Breast epithelium (tissue), 4 donors: ENCODE measurements around the gene CHCHD4. TPM values are rescaled to one million over a fixed set of nuclear protein-coding genes. Genes with fewer than 3 reads are reported as not detected.

Experiments
- DNase-seq, 2 donors: peaks; one replicate each; pipeline ENCODE4 v3.0.0-alpha.2; 2019; ENCODE audit warnings: low spot score in 2 of 2
- H3K27ac ChIP-seq, 2 donors: fragments of 200-600 bp; sonication (generic) in 1 of 2; one replicate each; pipeline ENCODE4 v1.5.1; 2016 to 2019; ENCODE audit warnings: mild to moderate bottlenecking in 1 of 2
- H3K27me3 ChIP-seq, 2 donors: fragments of 200-600 bp; sonication (generic) in 1 of 2; one replicate each; pipeline versions ENCODE4 v1.5.1 to v1.6.0; 2017 to 2019; ENCODE audit warnings: control low read depth in 1 of 2, mild to moderate bottlenecking in 1 of 2
- H3K36me3 ChIP-seq: fragments of 200-600 bp; one replicate; pipeline ENCODE4 v1.5.1; 2019
- H3K4me1 ChIP-seq, 2 donors: fragments of 200-600 bp; sonication (generic); one replicate each; pipeline ENCODE4 v1.5.1; 2016 to 2019; ENCODE audit warnings: control low read depth in 1 of 2
- H3K4me3 ChIP-seq, 3 donors: fragments of 200-600 bp; sonication (generic); 1 replicate in 2 of 3; 2 replicates in 1 of 3; pipeline ENCODE4 v1.5.1; 2016 to 2019; ENCODE audit warnings: mild to moderate bottlenecking in 3 of 3, moderate library complexity in 2 of 3
- H3K9me3 ChIP-seq, 2 donors: fragments of 200-600 bp; sonication (generic) in 1 of 2; one replicate each; pipeline ENCODE4 v1.5.1; 2016 to 2019; ENCODE audit warnings: control low read depth in 1 of 2
- CTCF ChIP-seq, 3 donors: fragments of 450-650 bp; IDR thresholded peaks; one replicate each; pipeline ENCODE4 v1.5.1; 2016 to 2017; ENCODE audit warnings: antibody characterized with exemption in 3 of 3, mild to moderate bottlenecking in 3 of 3, moderate library complexity in 3 of 3
- POLR2A ChIP-seq: fragments of 450-650 bp; IDR thresholded peaks from one replicate; pipeline ENCODE4 v1.6.1; 2016; ENCODE audit warnings: antibody characterized with exemption, mild to moderate bottlenecking, moderate library complexity
- POLR2AphosphoS5 ChIP-seq, 3 donors: sonication (generic); formaldehyde crosslinking; IDR thresholded peaks; one replicate each; pipeline ENCODE4 v1.6.1; 2017; ENCODE audit warnings: antibody characterized with exemption in 3 of 3
- intact Hi-C: fragments of 100-400 bp; cut with DNase I; formaldehyde crosslinking; loops from one replicate; pipeline ENCODE4 v1.15.1; 2023; ENCODE audit warnings: low total_unique reads
- total RNA-seq, 3 donors: library from RNA; depleted of rRNA; stranded (reverse); fragments of >200 nt; gene quantifications; one replicate each; pipeline ENCODE4 v1.1.0, GENCODE V29; 2016

CHCHD4 gene
- total RNA-seq, 3 donors from 2014 or later, result 15.1 to 19.9 (median 17.9) TPM

GRCh38 chr3:14158370-14158769, 33.7 kb upstream of the CHCHD4 start:
- no peaks in the 10 kb centered on the region for H3K27me3 ChIP-seq
- TF ChIP-seq POLR2A, result no peak
- no peak for TF ChIP-seq POLR2AphosphoS5 (IDR thresholded peaks at IDR 0.05)
- no peak for TF ChIP-seq CTCF (IDR thresholded peaks at IDR 0.05)
- intact Hi-C loops, result no loop called here
- no peak overlapping the region for H3K27ac ChIP-seq
- DNase-seq, result no peak
- H3K36me3 ChIP-seq, result peaks cover 41% of the 10 kb centered on the region
- no peaks in the 10 kb centered on the region for H3K4me1 ChIP-seq
- H3K9me3 ChIP-seq, result peaks cover 6 to 13% of the 10 kb centered on the region in 2 donors
- H3K4me3 ChIP-seq, result no peak overlapping the region

DNA sequence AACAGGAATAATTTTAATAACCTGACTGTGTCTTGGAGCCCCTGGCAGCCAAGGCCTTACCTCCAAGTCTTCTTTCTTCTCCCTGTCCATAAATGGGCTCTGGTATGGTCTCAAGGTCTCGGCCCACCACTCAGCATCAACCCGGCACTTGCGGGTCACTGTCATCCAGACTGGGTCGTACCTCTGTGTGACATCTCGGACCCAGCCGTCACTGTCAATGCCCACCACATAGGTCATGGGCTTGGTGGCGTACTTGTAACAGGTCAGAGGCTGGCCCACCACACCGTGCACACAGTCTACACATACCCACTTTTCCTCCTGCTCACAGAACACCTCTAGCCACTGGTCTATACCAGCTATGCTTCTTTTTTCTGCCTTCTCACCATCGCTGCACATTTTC, 33.3 kb upstream of the CHCHD4 start:
- H3K36me3 ChIP-seq, result peaks cover 37% of the 10 kb centered on the region
- TF ChIP-seq CTCF (IDR thresholded peaks at IDR 0.05) (no peak), POLR2A (no peak), POLR2AphosphoS5 (IDR thresholded peaks at IDR 0.05) (no peak)
- no peak for DNase-seq

DNA sequence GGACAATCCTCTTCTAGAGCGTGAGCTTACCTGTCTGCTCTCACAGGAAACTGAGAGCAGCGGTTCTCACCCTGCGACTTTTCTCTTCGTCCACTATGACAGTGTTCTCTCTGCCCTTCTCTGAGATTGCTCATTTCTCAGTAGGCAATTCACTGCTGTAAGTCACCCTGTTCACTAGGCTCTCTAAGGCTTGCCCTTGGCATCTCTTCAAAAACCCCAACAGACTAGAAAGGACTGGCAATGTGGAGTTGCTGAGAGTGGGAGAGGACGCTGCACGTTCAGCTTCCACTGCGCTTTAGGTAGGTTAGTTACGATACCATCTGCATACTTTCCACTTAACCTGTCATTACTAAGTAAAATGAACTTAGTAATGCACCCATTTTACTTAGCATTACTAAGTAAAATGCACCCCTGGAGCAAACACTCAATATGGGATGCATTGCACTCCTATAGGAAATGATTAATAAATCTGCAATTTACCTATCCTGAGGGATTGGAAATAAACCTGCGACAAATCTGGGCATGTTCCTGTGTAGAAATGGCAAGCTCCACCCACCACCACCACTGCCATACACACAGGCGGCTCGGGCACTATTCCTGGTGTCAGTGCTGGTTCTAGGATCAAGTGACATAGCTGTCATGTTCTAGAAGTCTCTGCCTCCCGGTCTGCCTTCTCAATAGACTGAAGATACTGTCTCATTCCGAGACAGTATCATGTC, 32.3 kb upstream of the CHCHD4 start:
- Histone ChIP-seq H3K27ac (no peak overlapping the region), H3K36me3 (peaks cover 30% of the 10 kb centered on the region), H3K4me1 (no peaks in the 10 kb centered on the region), H3K9me3 (peaks cover 6 to 9% of the 10 kb centered on the region in 2 donors), H3K4me3 (no peak overlapping the region), H3K27me3 (no peaks in the 10 kb centered on the region)
- no peak for DNase-seq
- TF ChIP-seq CTCF (IDR thresholded peaks at IDR 0.05), result no peak
- TF ChIP-seq POLR2A, result no peak
- TF ChIP-seq POLR2AphosphoS5 (IDR thresholded peaks at IDR 0.05), result no peak
- intact Hi-C loops, result no loop called here

More for the DNA sequence above, 33.3 kb upstream of the CHCHD4 start:
- Histone ChIP-seq H3K4me3 (no peak overlapping the region), H3K27ac (no peak overlapping the region), H3K27me3 (no peaks in the 10 kb centered on the region), H3K9me3 (peaks cover 6 to 13% of the 10 kb centered on the region in 2 donors), H3K4me1 (no peaks in the 10 kb centered on the region)
- intact Hi-C loops, result no loop called here

GRCh38 chr3:14156201-14156600, 31.5 kb upstream of the CHCHD4 start:
- Histone ChIP-seq H3K4me3 (no peak overlapping the region), H3K36me3 (peaks cover 29% of the 10 kb centered on the region), H3K27me3 (no peaks in the 10 kb centered on the region), H3K9me3 (peaks cover 0 to under 1% of the 10 kb centered on the region in 2 donors), H3K27ac (no peak overlapping the region), H3K4me1 (no peaks in the 10 kb centered on the region)
- DNase-seq, result no peak
- intact Hi-C loops, result no loop called here
- no peak for TF ChIP-seq POLR2AphosphoS5 (IDR thresholded peaks at IDR 0.05)
- TF ChIP-seq POLR2A, result no peak
- TF ChIP-seq CTCF (IDR thresholded peaks at IDR 0.05), result no peak

DNA sequence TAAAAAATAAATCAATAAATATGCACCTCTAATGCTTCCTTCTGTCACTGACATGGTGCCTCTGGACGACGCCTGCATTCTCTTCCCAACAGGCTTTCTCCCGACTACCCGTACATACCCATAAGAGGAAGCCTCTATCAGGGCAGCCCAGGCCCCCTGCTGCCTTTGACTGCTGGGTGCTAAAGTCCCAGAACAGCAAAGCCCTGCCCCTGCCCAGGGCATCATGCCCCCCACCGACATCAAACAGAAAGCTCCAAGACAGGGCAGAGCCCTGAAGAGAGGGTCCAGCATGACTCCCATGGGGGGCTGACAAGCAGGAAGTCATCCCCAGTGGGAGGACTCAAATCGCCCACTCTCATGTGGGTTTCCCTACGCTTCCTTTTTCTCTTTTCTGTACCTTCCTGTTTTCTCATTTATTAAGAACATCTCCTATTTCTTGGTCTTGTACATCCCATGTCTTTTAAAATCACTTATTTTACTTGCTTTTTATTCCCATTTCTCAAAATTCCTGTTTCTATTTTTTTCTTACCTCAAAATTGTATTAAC, 30.3 kb upstream of the CHCHD4 start:
- H3K4me3 ChIP-seq, result no peak overlapping the region
- H3K9me3 ChIP-seq, result no peaks in the 10 kb centered on the region
- peaks cover 18% of the 10 kb centered on the region for H3K36me3 ChIP-seq
- H3K27me3 ChIP-seq, result no peaks in the 10 kb centered on the region
- DNase-seq, result no peak
- H3K27ac ChIP-seq, result no peak overlapping the region
- TF ChIP-seq CTCF (IDR thresholded peaks at IDR 0.05) (no peak), POLR2AphosphoS5 (IDR thresholded peaks at IDR 0.05) (no peak), POLR2A (no peak)
- no peaks in the 10 kb centered on the region for H3K4me1 ChIP-seq
- intact Hi-C loops, result no loop called here
